Right atrium auricular region (tissue), 2 donors: ENCODE data around the gene VWC2L. TPM values are rescaled to one million over a fixed set of nuclear protein-coding genes. Genes with fewer than 3 reads are reported as not detected.

ENCODE experiments used
- DNase-seq: peaks from one replicate; pipeline ENCODE4 v3.0.0-alpha.2; 2019; ENCODE audit warnings: low spot score
- H3K27ac ChIP-seq, 2 donors: fragments of 200-600 bp; sonication (generic); 1 replicate in 1 of 2; 2 replicates in 1 of 2; pipeline ENCODE4 v1.5.1; 2016 to 2019
- H3K27me3 ChIP-seq, 2 donors: fragments of 200-600 bp; sonication (generic); one replicate each; pipeline versions ENCODE4 v1.5.1 to v1.6.0; 2017 to 2019
- H3K36me3 ChIP-seq: fragments of 200-600 bp; sonication (generic); one replicate; pipeline ENCODE4 v1.5.1; 2016
- H3K4me1 ChIP-seq, 2 donors: fragments of 200-600 bp; sonication (generic); one replicate each; pipeline versions ENCODE4 v1.5.1 to v1.6.0; 2017 to 2019
- H3K4me3 ChIP-seq, 2 donors: fragments of 200-600 bp; sonication (generic); 1 replicate in 1 of 2; 2 replicates in 1 of 2; pipeline ENCODE4 v1.5.1; 2017 to 2019; ENCODE audit warnings: mild to moderate bottlenecking in 1 of 2, moderate library complexity in 1 of 2
- H3K9me3 ChIP-seq, 2 donors: fragments of 200-600 bp; sonication (generic); one replicate each; pipeline ENCODE4 v1.5.1; 2019
- total RNA-seq, 2 donors: library from RNA; depleted of rRNA; stranded (reverse); fragments of >200 nt; gene quantifications; one replicate each; pipeline ENCODE4 v1.1.0, GENCODE V29; 2016
- TF ChIP-seq, protein P1 (sequence below), 2 donors: fragments of 200-600 bp; sonication (generic); IDR thresholded peaks; one replicate each; pipeline ENCODE4 v1.5.1; 2019; ENCODE audit warnings: antibody characterized with exemption in 2 of 2

The VWC2L gene
- total RNA-seq, 2 donors from 2014 or later, result not detected

DNA sequence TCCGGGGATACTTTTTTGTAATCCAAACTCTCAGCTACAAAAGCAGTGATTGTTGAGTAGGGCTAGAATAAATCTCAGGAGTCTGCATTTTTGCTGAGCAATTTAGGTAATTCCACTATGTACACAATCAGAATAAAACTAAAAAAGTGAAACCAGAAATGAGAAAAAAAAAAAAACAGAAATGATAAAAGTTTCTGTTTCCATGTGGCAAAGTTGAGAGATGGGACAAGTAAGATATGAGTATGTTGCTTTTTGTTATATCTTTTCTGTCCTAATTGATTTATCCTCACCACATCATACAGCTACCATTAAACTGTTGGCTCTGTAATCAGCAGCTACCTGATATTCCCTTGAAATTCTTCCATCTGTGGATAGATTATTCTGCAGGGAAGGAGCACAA lies 92.7 kb downstream of the VWC2L start:
- DNase-seq, result no peak
- TF ChIP-seq, protein P1, sequence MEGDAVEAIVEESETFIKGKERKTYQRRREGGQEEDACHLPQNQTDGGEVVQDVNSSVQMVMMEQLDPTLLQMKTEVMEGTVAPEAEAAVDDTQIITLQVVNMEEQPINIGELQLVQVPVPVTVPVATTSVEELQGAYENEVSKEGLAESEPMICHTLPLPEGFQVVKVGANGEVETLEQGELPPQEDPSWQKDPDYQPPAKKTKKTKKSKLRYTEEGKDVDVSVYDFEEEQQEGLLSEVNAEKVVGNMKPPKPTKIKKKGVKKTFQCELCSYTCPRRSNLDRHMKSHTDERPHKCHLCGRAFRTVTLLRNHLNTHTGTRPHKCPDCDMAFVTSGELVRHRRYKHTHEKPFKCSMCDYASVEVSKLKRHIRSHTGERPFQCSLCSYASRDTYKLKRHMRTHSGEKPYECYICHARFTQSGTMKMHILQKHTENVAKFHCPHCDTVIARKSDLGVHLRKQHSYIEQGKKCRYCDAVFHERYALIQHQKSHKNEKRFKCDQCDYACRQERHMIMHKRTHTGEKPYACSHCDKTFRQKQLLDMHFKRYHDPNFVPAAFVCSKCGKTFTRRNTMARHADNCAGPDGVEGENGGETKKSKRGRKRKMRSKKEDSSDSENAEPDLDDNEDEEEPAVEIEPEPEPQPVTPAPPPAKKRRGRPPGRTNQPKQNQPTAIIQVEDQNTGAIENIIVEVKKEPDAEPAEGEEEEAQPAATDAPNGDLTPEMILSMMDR (IDR thresholded peaks at IDR 0.05), result no peak

DNA sequence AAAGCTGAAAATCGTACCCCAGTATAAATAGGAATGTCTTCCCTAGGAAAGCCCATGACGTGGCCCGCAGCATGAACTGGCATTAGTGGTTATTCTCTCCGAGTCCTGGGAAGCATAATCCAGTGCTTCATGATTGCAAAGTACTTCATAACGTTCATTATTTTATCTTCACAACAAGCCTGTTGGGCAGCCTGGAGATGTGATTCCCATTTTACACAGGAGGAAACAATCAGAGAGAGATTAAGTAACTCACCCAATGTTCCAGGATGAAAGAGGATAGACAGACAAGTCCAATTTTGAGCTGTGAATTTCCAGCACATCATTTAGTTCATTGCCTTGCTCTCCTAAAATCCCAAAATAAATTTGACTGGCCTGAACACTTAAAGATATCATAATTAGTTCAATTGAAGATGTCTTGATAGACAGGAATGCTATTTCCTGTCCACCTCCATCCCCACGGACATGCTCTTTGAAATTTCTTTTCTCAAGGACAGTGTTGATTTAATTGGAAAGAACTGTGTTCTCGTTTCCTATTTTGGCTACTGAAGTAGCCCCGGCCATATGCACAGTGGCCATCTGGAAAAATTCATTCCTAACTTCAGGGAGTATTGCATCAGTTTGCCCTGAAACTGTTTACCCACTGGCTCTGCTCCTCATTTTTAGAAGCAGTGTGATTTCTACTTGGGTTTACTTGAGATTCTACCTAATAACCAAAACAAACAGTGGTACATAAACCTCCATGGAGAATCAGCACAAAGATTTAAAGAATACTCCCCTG lies 93.9 kb downstream of the VWC2L start:
- Histone ChIP-seq H3K4me1 (no peaks in the 10 kb centered on the region), H3K9me3 (no peaks in the 10 kb centered on the region), H3K4me3 (no peak overlapping the region), H3K27ac (peak overlapping the region in 1 of 2 donors; percentile 61), H3K36me3 (no peaks in the 10 kb centered on the region), H3K27me3 (no peaks in the 10 kb centered on the region)
- TF ChIP-seq, protein P1 (IDR thresholded peaks at IDR 0.05), result no peak
- DNase-seq, result no peak

More for the DNA sequence above, 92.7 kb downstream of the VWC2L start:
- H3K4me1 ChIP-seq, result no peaks in the 10 kb centered on the region
- peak overlapping the region in 1 of 2 donors; percentile 61 for H3K27ac ChIP-seq
- no peak overlapping the region for H3K4me3 ChIP-seq
- no peaks in the 10 kb centered on the region for H3K27me3 ChIP-seq
- H3K9me3 ChIP-seq, result no peaks in the 10 kb centered on the region
- no peaks in the 10 kb centered on the region for H3K36me3 ChIP-seq

DNA sequence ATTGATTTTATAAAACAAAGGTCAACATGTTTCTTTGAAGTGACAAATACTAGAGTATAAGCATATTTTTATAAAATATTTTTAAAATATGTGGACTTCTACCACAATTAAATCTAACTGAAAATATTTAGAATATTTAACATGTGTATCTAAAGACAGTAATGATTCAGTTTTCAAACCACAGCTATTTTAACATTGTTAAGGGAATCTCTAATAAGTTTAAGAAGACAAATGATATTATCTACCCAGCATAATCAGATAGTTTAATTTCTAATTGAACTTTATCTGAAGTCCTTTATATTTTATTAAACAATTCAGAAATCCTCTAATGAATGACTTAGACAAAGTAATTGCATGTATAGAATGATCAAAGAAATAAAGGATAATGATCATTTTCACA lies 96.2 kb downstream of the VWC2L start:
- Histone ChIP-seq H3K27me3 (no peaks in the 10 kb centered on the region), H3K27ac (no peak overlapping the region), H3K9me3 (no peaks in the 10 kb centered on the region), H3K4me1 (no peaks in the 10 kb centered on the region), H3K36me3 (no peaks in the 10 kb centered on the region), H3K4me3 (no peak overlapping the region)
- TF ChIP-seq, protein P1 (IDR thresholded peaks at IDR 0.05), result no peak
- no peak for DNase-seq

DNA sequence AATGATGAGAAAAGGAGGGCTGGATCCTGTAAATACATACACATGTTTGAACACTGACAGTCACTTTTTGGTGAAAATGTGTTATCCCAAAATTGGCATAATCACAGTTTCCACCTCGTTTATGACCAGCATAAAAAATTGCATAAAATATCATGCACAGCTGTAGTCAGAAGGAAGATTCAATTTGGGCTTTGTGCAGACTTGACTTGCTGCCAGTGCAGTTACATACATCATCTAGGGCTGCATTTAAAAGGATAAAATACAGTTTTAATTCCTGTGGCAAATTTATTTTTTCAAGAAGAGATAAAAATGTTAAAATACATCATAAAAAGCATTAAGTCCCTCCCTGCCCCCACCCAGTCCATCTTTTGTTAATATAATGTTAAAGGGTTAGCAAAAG lies 103.8 kb downstream of the VWC2L start:
- H3K4me3 ChIP-seq, result no peak overlapping the region
- H3K27ac ChIP-seq, result no peak overlapping the region
- no peak for DNase-seq
- no peaks in the 10 kb centered on the region for H3K36me3 ChIP-seq
- no peaks in the 10 kb centered on the region for H3K4me1 ChIP-seq
- H3K9me3 ChIP-seq, result no peaks in the 10 kb centered on the region
- H3K27me3 ChIP-seq, result no peaks in the 10 kb centered on the region
- TF ChIP-seq, protein P1 (IDR thresholded peaks at IDR 0.05), result no peak

DNA sequence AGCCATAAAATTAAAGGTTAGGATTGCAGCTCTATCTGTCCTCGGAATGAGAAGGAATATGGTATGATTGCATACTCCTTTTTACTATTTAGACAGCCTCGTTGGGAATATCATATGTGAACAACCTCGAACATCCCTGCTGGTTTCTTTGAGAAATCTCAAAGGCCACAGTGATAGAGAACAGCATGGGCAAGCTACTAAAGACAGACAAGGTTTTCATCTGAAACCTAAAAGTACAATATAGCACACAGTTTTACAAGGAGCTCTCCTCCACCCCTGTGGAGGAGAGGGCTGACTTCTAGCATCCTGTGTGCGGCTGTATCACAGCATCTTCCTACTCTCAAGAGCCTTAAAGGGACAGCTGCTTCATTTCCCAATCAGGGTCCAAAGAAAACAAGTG lies 104.3 kb downstream of the VWC2L start:
- H3K4me1 ChIP-seq, result no peaks in the 10 kb centered on the region
- no peaks in the 10 kb centered on the region for H3K27me3 ChIP-seq
- H3K27ac ChIP-seq, result no peak overlapping the region
- no peaks in the 10 kb centered on the region for H3K9me3 ChIP-seq
- no peak overlapping the region for H3K4me3 ChIP-seq
- H3K36me3 ChIP-seq, result no peaks in the 10 kb centered on the region
- TF ChIP-seq, protein P1 (IDR thresholded peaks at IDR 0.05), result no peak
- no peak for DNase-seq
